ENCODE results near the gene ALDH7A1.
"Not testable (repeated sequence)": the region's sequence is repeated elsewhere in the genome, so short reads cannot be mapped to it uniquely, and the experiment has no call there.

- not testable (repeated sequence) for TF ChIP-seq CTCF, POLR2A (IDR thresholded peaks at IDR 0.05)
Measured at GRCh38 chr5:126599971-126600630, 5.1 kb upstream of the ALDH7A1 start.
